GM19463 (cell line): ENCODE results near the gene HPSE2.

Experiments used
- ATAC-seq: cut with Tn5 transposase; IDR thresholded peaks from one replicate; pipeline ENCODE4 v1.9.1; 2021; ENCODE audit warnings: mild to moderate bottlenecking, moderate library complexity; ENCODE audit not compliant: unreplicated experiment

The HPSE2 gene

DNA sequence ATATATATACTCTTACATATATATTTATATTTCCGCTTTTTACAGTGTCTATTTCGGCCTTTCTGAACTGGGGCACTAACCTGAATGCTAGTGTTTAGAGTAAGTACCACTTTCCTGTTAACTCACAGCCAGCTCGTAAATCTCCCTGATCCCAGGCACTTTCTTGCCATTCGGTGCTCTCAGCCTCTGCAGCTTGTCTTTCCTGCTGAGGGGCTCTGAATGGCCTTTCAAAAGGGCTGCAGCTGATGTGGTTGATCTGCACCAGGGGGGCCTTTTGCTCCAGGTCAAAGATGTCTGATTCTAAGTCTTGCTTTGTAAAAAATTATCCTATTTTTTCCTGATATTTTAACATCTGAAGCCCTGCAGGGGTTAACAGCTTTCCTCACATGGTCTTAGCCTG, 763.5 kb downstream of the HPSE2 start:
- no peak for ATAC-seq

DNA sequence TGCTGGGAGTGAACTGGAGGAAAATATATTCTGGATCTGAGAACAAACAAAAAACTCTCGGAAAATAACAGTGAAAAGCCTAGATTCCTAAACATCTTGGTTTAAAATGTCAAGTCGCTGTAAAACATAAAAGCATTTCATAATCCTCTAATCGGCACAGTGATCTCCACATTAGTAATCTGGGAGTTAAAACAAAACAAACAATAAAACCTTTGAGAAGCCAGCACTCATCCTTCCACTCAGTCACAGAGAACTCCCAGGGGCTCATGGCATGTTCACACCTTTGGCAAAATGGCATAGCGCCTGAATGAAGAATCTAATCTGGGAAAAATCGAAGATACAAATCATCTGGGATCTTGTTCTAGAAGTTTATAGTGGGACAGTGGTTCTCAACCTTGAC, 764.8 kb downstream of the HPSE2 start:
- ATAC-seq: no peak

DNA sequence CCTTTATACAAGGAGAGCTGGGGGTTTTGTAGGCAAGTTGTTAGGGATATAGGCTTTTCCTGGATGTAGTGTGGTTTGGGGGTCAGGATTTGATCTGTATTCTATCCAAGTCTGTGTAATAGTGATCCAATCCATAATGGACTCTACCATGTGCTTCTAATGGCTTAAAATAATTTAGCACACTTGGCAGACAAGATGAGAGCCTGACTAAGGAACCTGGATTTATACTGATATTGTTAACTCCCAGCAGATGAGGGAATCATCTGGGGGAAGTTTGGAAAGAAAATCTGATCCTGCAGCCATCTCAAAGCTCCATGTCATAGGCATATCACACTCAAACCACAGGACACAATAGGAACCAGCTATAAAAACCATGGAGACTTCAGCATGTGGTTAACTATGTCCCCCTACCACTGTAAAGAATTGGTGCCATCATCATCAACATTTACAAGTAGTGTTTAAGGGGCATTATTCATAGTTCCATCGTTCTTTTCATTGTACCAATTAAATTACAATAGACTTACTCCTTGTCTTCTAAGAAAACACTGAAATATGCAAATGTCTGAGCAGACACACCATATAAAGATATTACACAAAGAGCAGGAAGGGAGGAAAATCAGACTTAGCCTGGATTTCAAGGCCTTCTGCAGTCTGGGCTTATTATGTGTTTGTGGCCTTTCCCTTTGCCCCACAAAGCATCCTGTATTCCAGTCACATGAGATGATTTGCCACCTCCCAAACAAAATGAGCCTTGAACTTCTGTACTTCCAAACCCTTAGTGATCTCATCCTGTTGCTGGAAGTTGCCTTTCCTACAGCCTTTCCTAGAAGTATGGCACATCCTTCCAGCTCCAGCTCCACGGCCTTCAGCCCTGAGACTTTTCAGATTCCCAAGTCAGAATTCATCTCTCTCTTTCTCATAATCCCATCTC, 766.4 kb downstream of the HPSE2 start:
- no peak for ATAC-seq

DNA sequence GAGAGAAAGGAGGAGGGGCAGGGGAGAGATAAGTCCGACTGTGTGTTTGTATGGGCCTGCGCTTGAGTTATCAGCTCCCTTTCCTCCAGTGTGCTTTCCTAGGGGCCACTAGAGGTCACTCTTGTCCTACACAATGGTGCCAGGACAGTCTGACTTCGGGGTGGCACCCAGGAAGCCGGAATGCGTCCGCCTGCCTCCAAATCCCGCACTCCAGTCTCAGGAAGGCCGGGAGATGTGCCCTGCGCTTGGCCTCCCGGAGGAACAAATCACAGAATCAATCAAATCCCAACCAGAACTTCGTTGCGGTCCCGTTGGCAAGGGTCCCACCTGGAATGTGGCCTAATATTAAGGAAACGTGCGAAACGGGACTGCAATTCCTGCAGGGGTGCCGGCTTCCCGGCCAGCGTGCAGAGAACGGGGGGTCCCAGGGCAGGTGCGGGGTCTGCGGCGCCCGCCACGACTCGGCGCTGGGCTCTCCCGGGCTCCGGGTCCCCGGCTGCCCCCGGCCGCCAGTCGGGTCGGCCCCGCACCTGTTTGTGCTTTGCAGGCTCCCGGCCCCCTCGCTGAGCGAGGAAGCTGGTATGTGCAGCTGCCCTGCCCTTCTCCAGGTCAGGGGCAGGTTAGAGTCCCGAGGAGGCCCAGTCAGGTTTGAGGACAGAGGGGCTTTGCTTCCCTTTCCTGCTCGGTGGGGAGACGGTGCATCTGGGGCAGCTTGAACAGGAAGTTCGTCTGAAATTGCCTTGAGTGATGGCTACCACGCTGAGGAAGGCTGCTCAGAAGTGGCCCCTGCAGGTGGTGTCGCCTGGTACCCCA, 767.9 kb downstream of the HPSE2 start:
- peak; percentile 95 for ATAC-seq

DNA sequence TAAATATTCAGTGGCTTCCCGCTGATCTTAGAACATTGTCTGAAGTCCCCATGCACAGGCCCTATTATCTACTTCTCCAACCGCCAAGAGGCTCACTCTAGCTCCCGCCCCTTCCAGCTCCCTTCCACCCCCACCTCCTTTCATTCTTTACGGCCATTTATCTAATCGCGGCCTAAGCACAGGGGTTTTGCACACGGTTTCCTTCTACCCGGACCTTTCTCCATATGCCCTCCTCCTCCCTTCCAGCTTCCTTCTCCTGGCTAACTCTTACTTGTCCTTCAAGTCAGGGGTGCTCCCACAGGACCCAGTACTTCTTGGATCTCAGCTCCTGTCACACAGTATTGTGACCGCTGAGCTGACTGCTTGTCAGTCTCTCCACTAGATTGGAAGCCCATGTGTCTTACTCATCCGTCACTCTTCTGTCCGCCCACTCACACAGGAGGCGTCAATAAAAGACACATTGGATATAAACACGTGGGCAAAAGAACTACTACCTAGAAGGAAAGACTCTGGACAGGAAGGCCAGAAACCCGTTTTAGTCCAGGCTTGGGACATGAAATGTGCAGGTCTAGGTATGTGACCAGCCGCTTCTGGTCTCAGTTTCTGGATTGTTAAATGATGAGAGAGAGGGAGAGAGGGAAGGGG, 768.7 kb downstream of the HPSE2 start:
- no peak for ATAC-seq

DNA sequence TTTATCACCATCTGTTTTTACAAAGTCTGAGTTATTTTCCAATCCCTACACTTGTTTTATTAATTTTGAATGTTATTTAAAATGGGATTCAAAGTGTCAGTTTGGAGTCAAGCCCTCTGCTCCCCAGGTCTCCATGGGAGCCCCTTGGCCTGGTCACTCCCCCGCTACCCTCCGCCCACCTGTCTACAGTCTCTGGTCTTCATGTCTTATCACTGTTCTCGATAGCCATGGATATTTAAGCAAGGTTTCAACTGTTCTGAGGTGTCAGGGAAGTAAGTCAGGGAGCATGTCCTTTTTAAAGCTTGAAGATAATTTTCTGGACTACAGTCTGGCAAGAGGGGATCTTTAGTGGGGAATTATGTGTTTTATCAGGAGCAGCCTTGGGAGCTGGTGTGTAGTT, 769.8 kb downstream of the HPSE2 start:
- no peak for ATAC-seq

DNA sequence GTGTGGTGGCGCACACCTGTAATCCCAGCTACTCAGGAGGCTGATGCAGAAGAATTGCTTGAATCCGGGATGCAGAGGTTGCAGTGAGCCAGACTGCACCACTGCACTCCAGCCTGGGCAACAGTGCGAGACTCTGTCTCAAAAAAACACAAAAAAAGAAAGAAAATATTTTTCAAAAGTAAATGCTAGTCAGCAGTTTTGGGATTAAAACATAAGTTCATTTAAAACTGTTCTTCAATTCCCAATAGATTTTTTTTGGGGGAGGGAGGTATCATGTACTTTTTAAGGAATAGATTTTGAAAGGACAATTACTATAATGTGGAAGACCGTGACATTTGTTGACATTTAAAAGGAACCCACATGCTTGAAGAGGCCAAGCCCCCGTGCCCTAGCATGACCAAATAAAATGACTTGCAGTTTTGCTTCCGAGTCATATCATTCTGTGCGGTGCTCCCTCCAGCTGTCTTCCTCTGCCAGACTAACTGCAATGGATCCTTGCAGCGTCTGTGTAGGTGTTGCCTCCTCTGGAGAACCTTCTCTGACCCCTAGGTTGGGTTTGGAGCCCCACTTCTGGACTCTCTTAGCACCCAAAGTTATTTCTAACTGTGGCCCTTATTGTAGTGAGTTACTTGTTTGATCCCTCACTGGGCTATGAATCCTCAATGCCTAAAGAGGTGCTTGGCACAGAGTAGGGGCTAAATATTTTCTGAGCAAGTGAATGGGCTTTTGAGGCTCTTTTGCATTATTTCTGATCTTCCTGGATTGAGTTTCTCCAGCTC, 771.5 kb downstream of the HPSE2 start:
- ATAC-seq: no peak

DNA sequence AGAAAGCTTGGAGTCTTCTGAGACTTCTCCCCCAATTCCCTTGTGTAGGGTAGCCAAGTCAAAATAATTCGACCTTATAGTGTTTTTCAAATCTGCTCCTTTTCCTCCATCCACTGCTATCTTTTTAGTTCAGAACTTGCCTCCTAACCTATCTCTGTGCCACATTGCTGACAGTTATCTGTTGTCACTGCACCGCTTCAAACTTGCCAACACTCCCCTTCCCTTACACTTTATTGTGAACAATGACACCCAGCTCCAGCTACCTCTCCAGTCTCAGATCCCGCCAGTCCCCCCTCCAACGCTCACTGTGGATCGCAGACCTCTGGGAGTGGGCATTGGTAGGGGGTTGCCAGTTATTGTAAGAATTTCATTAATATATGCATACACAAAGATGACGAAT, 772.6 kb downstream of the HPSE2 start:
- no peak for ATAC-seq

DNA sequence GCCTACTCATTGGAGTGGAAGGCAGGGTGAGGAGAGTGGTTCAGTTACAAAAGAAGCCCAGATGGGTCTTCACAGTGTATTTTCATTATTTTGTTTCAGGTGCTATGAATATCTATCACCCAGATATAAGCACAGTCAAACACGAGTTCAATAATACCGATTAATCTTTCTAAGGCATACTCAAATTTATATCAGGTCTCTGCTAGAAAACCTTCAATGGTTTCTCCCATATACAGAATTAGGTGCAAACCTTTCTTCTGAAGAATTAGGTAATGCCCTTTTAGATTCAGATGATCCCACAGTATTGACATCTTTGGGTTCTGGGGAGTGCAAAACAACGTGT, 774.2 kb downstream of the HPSE2 start:
- no peak for ATAC-seq

DNA sequence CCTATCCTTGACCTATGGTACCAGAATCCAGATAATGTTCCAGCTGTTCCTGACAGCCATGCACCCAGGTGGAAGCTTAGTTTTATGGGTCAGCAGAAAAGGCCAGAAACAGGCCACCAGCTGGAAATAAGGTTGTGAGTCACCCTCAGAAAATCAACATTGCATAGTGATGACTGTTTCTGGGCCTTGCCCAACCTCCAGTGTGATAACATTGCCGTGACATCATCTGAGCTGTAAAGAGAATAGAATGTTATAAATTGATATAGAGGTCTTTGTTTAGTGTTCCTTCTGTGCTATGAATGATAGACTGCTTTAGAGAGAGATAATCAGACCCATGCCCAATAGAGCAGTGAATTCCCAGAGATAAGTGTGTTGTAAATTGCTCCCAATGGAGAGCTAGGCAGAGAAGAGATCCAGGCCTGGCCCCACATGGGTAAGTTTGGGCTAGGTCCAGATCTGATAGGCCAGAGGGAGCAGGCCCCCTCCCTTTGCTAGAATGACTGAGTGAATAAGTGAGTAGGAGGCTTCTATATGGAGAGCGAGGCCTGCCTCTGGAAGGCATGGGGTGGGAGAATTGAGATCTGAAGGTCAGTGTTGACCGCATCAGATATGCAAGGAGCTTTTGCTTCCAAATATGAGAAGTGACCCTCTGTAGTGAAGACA, 774.7 kb downstream of the HPSE2 start:
- no peak for ATAC-seq

DNA sequence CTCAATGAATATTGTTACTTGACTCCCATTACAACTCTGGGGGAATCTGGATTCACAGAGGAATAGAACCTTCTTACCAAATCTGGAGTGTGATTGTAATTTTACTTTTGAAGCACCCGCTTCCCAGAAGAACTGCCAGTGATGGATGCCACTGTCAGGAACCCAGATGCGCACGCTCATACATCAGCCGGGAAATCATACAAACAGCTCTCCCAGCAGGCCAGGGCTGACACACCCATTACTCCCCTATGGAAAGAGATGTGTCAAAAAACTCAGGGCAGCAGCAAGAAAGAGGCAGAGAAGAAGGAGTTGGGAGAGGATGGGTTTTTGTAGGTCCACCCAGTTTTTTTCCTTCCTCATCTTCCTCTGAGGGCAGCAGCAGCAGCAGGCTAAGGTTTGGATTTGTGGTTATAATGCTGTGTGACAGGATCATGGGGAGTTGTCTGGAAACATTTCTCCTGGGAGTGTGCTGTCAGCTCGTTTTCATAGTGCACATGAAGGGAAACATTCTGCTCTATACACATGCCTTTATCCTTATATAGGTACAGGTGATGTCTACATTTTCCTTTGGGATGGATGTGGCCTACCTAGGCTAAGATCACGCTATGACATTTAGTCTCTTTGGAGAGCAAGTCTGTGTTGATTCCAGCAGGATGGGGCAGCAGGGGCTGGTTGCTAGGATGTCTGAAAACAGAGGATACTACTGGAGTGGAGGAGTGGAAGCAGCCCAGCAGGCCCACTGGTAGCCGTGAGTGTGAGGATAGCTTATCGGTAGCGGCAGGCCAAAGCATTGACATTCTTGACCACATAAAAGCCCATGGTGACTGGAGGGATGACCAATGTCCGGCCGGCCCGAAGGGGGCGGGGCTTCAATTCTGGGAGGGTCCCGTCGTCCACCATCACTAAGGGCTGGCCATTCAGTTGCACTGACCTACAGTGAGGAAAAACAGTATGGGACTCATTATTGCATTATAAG, 776.6 kb downstream of the HPSE2 start:
- ATAC-seq: no peak

DNA sequence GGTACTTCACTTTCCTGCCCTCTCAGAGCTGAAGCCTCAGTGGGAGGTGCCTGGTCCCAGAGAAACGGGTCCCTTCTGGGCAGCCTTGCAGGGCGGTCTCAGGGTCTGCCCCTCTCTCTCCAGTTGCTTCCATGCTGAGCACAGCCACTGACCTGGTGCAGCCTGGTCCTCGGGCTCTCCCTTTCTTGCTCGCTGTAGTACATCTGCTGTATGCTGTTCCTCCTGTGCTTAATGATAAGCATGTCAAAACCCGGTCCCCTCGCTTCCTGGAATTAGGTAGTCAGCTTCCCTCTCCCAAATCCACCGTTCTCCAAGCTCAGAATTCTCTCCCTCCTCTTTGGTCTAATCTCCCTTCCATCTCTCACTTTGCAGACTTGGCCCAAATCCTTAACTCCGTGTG, 777.9 kb downstream of the HPSE2 start:
- no peak for ATAC-seq

DNA sequence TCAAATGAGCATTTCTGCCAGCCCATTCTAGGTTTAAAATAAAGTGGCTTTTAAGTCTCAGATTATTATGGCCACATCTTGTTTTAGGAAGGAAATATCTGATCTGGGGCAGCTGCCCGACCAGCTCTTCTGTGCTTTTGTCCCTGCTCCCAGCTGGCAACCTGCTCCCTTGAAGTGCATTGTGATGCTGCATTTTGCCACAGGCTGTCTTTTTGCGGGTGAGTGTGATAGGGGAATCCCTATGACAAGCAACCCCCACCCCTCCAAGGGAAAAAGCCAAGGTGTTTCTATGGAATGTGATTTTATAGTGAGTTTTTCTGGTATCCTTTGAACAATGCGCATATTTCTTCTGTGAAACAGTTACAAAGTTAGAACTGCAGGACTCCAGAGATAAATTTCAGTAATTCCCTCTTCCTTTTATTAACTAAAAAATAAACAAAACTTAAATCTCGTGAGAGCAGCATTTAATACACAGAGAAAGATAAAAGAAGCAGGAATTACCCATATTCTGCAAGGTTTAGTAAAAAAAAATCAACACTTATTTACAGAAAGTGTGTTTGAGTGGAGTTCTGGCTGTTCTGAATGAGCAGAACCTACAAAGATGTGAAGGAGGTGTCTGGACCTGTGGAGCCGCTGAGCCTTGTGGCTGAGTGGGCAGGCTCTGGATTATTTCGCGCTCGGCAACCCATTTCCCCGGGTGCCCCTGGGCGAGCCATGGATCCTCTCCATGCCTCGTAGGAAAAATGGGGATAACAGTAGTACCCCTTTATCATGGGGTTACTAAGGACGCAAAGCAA, 778.8 kb downstream of the HPSE2 start:
- ATAC-seq: no peak

DNA sequence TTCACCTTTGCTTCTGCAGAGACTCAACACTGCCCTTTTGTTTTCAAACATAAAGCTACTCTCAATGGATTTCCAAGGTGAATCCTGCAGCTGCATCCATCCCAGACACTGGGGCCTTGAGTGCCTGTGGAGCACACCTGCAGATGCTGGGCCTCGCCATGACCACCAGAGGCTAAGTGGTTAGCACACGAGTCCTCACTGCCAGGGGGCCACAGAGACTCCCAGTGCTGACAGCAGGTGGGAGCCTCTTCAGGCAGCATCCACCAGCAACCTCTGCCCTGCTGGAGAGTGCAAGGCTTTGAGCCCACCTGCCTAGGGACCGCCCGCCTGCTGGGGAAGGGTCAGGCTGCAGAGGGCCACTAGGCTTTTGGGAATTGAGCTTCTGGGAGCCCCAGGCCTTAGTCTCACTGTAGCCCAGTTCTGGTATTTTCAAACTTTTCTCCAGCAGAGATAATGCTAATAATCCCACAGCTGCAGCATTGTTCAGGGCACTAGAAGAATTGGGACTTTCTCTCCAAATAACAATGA, 779.5 kb downstream of the HPSE2 start:
- no peak for ATAC-seq

DNA sequence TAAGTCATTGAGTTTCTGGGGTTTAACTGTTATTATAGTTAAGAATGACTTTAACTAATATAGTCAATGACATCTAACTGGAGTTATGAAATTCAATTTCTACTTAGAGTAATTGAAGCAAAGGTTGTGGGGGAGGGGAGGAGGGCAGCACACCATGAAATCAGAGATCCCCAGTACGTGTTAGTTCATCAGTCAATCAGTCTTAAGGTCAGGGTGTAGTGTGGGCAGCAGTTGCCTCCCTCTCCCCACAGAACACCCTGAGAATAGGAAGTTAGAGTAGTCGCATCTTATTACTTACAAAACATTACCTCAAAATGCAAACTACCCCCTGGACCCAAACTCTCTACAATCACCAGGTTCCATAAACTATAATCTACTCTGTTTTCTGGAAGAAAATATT, 781.9 kb downstream of the HPSE2 start:
- no peak for ATAC-seq

DNA sequence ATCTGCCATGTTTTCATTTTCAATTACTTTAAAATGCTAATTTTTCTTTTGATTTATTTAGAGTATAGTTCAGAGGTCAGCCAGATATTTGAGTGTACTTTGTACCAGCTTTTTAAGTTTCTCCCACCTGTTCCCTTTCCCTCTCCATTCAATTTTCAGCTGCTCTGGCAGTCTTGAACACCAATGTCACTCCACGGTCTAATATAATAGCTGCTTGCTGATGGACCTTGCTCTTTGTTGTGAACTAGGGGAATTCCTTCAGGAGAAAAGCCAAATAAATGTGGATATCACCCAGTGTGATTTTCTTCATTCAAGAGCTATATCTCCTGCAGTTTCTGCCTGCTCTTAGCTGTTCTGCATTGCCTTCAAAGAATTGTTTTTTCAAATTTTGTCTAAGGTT, 785.0 kb downstream of the HPSE2 start:
- ATAC-seq: no peak

DNA sequence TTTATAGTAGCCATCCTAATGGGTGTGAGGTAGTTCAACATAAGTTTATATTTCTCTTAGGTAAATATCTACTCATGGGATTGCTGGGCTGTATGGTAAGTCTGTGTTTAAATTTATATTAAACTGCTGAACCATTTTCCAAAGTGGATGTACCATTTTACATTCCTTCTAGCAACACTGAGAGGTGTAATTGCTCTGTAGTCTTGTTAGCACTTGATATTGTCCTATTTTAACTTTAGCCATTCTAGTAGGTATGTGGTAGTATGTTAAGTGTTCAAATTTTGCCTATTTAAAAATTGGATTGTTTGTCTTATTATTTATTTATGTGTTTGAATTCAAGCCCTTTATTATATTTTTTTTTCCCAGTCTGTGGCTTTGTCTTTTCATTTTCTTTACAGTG, 786.4 kb downstream of the HPSE2 start:
- ATAC-seq: no peak

DNA sequence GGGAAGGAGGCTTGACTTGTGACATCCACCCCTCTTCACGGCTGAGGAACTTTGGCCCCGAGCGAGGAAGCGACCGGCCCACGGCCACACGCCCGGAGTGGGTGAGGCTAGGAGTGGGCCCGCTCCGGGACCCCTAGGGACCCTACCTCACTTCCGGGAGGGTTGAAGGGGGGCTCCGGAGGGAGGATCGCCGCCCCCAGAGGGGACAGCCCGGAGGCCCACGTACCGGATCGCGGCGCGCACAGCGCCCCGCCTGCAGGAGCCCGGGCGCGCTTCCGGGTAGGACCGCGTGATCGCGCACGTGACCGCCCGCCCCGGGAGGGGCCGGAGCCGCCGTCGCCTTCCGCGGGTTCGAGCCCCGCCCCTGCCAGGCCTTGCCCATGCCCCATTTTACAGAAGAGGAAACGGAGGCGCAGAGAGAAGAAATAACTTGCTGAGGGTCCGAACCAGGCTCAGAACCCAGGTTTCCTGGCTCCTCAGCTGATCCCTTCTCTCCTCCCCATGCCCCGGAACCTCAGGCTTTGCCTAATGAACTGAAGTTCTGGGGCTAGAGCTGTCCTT, 788.9 kb downstream of the HPSE2 start, which contains the start of gene HPS1:
TSS of gene HPS1 (minus strand) at position 275 of the 561 bp plus-strand sequence. CDS start 3,695 bp downstream, outside the sequence.
- ATAC-seq: peak; percentile 89
